IPS-18a (cell line): ENCODE results near the gene PHC2.
"Not testable (repeated sequence)": the region's sequence is repeated elsewhere in the genome, so short reads cannot be mapped to it uniquely, and the experiment has no call there.

Experiments used
- H3K27ac ChIP-seq: one replicate; pipeline ENCODE4 v1.5.1; 2013; ENCODE audit warnings: low read length
- H3K27me3 ChIP-seq: one replicate; pipeline ENCODE4 v1.6.1; 2013; ENCODE audit warnings: mild to moderate bottlenecking, low read length; ENCODE audit not compliant: control insufficient read depth, insufficient read depth
- H3K36me3 ChIP-seq: one replicate; pipeline ENCODE4 v1.6.1; 2013; ENCODE audit warnings: low read depth, low read length; ENCODE audit not compliant: control insufficient read depth
- H3K4me1 ChIP-seq: one replicate; pipeline ENCODE4 v1.6.1; 2013; ENCODE audit warnings: low read depth, low read length; ENCODE audit not compliant: control insufficient read depth
- H3K4me3 ChIP-seq: one replicate; pipeline ENCODE4 v1.5.1; 2013; ENCODE audit warnings: low read length
- H3K9ac ChIP-seq: one replicate; pipeline ENCODE4 v1.6.1; 2013; ENCODE audit warnings: mild to moderate bottlenecking, low read length, moderate library complexity
- H3K9me3 ChIP-seq: one replicate; pipeline ENCODE4 v1.6.1; 2013; ENCODE audit warnings: low read depth, low read length; ENCODE audit not compliant: control insufficient read depth

PHC2 gene

DNA sequence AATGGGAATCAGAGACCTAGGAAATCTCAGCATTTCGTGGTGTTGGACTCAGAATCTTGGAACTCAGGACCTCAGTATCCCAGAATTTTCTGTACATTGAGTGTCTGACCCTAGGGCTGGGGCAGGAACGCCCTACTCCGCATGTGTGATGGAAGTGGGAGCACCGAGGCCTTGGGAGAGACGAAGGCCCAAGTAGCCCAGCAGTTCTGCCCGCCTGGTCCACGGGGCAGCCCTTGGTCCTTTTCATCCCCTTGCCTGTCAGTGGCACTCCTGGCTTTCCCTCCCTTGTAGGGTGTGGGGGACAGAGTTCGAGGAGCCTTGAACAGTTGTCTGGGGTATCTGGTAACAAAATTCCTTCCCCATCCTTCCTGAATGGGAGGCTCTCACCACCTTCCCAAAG lies 120.2 kb downstream of the PHC2 start:
- Histone ChIP-seq H3K27me3 (no peaks in the 10 kb centered on the region), H3K27ac (no peak overlapping the region), H3K36me3 (no peaks in the 10 kb centered on the region), H3K4me3 (no peak overlapping the region), H3K9ac (no peak overlapping the region), H3K4me1 (no peaks in the 10 kb centered on the region), H3K9me3 (no peaks in the 10 kb centered on the region)

DNA sequence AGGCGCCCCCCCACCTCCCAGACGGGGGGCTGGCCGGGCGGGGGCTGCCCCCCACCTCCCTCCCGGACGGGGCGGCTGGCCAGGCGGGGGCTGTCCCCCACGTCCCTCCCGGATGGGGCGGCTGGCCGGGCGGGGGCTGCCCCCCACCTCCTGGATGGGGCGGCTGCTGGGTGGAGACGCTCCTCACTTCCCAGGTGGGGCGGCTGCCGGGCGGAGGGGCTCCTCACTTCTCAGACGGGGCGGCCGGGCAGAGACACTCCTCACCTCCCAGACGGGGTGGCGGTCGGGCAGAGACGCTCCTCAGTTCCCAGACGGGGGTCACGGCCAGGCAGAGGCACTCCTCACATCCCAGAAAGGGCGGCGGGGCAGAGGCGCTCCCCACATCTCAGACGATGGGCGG lies 121.5 kb downstream of the PHC2 start:
- not testable (repeated sequence) for H3K27ac ChIP-seq, H3K4me3 ChIP-seq, H3K27me3 ChIP-seq, H3K9ac ChIP-seq, H3K36me3 ChIP-seq, H3K9me3 ChIP-seq, H3K4me1 ChIP-seq

DNA sequence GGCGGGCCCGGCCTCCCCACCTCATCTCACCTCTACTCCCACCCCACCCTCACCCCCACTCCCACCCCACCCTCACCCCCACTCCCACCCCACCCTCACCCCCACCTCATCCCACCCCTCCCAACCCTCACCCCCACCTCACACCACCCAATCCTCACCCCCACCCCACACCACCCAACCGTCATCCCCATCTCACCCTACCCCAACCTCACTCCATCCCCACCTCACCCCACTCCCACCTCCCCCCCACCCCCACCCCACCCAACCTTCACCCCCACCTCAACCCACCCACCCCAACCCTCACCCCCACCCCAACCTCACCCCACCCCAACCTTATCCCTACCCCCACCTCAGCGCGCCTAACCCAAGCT lies 123.4 kb downstream of the PHC2 start:
- no peaks in the 10 kb centered on the region for H3K4me1 ChIP-seq
- no peaks in the 10 kb centered on the region for H3K27me3 ChIP-seq

DNA sequence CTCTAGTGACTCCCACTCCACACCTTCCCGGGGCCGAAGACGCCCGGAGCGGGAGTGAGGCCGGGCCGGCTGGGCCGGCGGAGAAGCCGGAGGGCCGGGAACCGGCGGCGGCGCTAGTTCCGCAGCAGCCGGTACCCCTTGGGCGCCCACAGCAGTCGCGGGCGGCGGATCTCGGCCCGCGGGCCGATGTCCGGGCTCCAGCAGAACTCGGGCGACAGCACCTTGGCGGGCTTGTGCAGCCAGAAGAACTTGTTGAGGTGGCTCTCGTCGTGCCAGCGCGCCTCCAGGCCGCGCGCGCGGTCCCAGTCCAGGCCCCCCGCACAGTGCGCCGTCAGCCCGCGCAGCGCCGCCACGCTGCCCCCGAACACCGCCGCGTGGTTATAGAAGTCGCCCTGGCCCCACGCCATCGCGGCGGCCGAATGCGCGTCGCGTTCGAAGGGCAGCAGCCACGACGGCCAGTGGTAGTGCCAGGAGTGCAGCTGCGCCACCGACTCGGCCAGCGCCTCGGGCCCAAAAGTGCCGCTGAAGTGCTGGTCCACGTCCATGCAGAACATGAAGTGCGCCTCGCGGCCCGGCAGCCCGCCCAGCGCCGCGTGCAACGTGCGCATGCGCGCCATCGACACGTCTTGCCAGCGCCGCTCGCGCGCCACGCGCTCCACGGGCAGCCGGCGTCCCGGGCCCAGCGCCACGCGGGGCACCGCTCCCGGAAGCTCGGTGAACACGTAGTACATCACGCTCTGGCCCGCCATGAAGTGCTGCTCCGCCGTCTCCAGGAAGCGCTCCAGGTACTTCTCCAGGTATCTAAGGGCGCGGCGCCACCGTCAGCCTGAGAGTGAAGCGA lies 124.0 kb downstream of the PHC2 start:
- Histone ChIP-seq H3K4me3 (no peak overlapping the region), H3K9ac (no peak overlapping the region), H3K27me3 (no peaks in the 10 kb centered on the region), H3K27ac (no peak overlapping the region), H3K4me1 (no peaks in the 10 kb centered on the region), H3K9me3 (no peaks in the 10 kb centered on the region), H3K36me3 (no peaks in the 10 kb centered on the region)

More for the DNA sequence above, 123.4 kb downstream of the PHC2 start:
- H3K9ac ChIP-seq, result no peak overlapping the region
- no peak overlapping the region for H3K27ac ChIP-seq
- H3K36me3 ChIP-seq, result no peaks in the 10 kb centered on the region
- no peaks in the 10 kb centered on the region for H3K9me3 ChIP-seq
- H3K4me3 ChIP-seq, result no peak overlapping the region

DNA sequence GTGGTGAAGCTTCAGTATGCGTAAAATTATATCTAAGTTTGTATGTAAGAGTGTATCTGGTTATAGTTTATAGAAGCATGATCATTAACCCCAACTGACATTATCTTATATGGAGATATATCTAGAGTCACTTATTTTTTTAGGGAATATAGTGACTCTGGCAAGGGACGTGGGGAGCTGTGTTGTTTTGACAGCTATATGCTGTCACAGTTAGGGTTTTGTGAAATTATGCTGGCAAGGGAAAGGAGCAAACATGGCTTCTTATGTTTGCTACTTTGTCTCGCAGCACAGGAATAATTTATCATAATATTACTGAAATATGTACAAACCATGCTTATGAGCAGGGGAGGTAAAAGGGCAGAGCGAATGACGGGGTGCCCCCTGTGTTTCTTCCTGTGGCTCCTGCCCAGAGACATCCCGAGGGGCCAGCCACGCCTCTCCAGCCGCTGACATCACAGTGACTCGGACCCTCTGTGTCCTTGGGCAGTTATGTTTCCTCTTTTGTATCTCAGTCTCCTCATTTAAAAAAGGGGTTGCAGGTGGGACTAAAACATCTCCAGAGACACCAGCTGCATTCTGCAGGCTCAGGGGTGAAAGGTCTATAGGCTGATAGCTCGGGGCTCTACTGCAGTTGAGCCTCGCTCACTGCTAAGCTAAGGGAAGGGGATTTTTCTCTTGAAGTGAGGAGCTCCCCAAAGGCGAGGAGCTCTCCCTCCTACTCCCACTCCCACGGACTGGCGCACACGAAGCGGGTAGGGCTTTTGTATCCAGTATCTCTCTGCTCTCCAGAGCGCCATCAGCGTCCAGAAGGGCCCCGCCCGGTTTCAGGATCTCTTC lies 124.9 kb downstream of the PHC2 start:
- Histone ChIP-seq H3K4me3 (no peak overlapping the region), H3K9ac (no peak overlapping the region), H3K36me3 (no peaks in the 10 kb centered on the region), H3K4me1 (no peaks in the 10 kb centered on the region), H3K27ac (no peak overlapping the region), H3K27me3 (no peaks in the 10 kb centered on the region), H3K9me3 (no peaks in the 10 kb centered on the region)

DNA sequence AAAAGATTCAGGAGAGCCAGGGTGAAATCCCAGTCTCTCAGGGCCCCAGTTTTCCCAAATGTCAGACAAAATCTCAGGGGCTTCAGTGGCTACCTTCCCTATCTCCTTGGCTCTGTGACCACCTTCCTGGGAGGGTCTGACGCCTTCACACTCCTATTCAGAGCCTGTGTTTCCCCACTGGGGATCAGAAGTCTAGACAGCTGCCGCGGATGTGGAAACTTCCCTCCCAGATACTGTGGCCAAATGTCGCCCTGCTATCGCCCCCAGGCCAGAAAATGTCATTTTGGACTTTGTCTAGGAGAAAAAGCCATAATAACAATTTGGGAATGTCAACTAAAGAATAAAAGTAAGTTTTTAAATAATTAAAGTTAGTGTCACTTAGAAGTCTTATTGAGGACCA lies 125.9 kb downstream of the PHC2 start:
- Histone ChIP-seq H3K27ac (no peak overlapping the region), H3K27me3 (no peaks in the 10 kb centered on the region), H3K4me1 (peaks cover under 1% of the 10 kb centered on the region), H3K9me3 (no peaks in the 10 kb centered on the region), H3K4me3 (no peak overlapping the region), H3K9ac (no peak overlapping the region), H3K36me3 (no peaks in the 10 kb centered on the region)

DNA sequence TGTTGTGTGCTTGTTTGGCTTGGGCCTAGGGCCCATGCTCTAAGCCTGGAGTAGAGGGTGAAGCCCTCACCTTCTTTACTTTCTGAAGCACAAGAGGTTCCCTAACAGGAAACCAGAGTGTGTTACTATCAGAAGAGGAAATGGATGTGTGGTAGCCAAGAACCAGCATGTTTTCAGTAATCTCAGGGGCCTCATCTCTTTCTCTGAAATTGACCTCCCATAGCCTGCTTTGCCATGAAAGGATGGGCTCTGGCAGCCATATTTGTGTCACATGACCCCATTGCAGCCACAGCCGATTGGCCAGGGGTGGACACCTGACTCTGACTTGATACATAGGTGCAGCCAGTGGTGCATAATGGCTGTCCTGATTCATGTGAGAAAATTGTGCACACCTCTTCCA lies 128.6 kb downstream of the PHC2 start:
- H3K9ac ChIP-seq, result no peak overlapping the region
- no peak overlapping the region for H3K27ac ChIP-seq
- H3K4me3 ChIP-seq, result no peak overlapping the region
- peaks cover 4% of the 10 kb centered on the region for H3K4me1 ChIP-seq
- no peaks in the 10 kb centered on the region for H3K36me3 ChIP-seq
- no peaks in the 10 kb centered on the region for H3K27me3 ChIP-seq
- H3K9me3 ChIP-seq, result no peaks in the 10 kb centered on the region

DNA sequence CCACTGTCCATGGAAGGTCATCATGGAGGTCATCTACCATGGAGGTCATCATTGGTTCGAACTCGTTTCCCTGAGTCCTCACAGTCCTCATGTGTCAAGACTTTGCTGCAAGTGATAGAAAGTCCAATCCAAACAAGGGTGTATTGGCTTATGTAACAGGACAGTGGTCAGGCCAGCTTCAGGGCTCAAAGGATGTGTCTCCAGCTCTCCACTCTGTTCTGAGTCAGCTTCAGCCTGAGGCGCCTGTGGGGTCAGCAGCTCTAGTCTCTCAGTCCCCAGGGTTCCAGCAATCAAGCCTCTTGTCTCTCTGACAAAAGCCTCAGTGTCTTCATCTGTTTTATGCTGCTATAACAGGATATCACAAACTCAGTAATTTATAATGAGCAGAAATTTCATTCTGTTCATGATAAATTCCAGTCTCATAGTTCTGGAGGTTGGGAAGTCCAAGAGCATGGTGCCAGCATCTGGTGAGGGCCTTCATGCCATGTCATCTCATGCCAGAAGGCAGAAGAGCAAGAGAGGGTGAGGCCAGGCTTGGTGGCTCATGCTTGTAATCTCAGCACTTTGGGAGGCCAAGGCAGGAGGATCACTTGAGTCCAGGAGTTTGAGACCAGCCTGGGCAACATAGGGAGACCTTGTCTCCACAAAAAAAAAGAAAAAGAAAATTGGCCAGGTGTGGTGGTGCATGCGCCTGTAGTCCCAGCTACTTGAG lies 129.5 kb downstream of the PHC2 start:
- H3K4me3 ChIP-seq, result no peak overlapping the region
- no peaks in the 10 kb centered on the region for H3K27me3 ChIP-seq
- peaks cover 4% of the 10 kb centered on the region for H3K4me1 ChIP-seq
- H3K27ac ChIP-seq, result no peak overlapping the region
- no peak overlapping the region for H3K9ac ChIP-seq
- H3K36me3 ChIP-seq, result peaks cover 8% of the 10 kb centered on the region
- H3K9me3 ChIP-seq, result no peaks in the 10 kb centered on the region

DNA sequence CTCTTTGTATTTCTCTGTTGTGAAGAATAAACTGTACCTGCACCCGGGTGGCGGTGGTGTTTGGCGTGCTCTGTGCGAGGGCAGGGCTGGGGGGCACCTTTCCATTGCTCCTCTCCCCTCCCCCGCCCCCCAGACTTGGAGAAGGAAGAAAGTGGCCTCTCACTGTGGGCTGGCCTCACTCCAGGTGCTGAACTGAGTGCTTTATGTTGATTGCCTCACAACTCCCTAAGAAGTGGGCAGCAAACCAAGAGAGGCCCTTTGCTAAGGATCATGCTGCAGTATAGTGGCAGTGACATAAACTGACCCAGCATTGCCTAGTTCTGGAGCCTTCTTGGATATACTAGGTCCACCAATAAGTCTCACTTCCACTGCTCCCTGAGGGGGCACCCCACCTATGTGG lies 130.2 kb downstream of the PHC2 start:
- Histone ChIP-seq H3K27ac (no peak overlapping the region), H3K4me3 (no peak overlapping the region), H3K27me3 (no peaks in the 10 kb centered on the region), H3K4me1 (peaks cover 4% of the 10 kb centered on the region), H3K9me3 (no peaks in the 10 kb centered on the region), H3K9ac (no peak overlapping the region), H3K36me3 (peaks cover 14% of the 10 kb centered on the region)

DNA sequence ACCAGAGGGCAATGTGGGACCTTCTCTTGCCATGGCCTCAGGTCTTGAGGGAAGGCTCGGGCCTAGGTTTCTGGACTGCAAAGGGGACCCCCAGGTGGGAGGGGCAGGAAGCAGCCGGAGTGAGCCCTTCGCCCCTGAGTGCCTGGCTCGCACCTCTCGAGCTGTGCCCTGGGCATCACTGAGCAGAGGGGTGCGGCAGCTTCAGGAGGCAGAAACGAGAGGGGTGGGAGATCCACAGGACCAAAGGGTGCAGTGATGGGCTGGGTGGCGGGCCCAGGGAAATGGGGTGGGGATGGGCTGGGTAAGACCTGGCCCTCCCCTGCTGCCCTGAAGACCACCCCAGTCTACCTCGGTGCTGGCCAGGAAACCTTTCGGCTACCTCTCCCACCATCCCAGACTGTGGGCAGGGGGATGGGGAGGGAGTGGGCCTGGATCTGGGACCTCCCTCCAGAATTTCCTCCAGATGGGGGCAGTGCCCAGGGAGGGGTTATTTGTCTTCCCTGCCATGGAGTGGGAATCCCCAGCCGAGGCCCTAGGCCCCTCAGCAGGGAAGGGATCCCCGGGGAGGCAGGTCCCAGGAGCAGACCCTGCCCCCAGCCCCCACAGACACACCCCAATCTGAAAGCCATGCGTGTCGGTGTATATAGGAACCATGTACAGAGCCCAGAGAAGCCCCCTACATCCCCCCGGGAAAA lies 131.3 kb downstream of the PHC2 start:
- Histone ChIP-seq H3K9ac (no peak overlapping the region), H3K4me1 (peaks cover 7% of the 10 kb centered on the region)

DNA sequence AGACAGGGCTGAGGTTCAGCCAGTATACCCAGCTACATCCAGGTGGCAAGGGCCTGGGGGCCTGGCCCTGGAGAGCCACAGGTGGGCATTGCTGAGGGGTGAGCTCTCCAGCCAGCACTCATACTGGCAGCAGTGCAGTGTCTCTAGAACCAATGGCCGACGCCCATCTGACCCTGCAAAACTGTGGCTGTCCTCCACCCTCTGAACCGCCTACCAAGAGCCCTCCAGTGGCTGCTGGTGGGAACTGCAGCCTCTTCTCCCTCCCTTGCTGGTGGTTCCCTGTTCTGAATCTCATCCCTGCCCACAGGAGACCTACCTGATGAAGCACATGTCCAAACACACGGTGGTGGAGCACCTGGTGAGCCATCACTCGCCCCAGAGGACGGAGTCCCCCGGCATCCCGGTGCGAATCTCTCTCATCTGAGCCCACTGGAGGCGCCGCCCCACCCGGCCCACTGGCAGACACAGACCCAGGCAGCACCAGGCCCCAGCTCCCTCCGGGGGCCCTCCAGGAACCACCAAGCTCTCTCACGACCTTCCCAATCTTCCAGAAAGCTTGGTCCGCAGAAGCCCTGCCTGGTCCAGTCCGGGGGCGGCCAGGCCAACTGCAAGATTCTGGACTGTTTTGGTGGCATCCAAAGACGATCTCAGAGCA lies 132.1 kb downstream of the PHC2 start:
- Histone ChIP-seq H3K4me3 (no peak overlapping the region), H3K27me3 (no peaks in the 10 kb centered on the region), H3K27ac (no peak overlapping the region), H3K36me3 (peaks cover 14% of the 10 kb centered on the region), H3K9ac (no peak overlapping the region), H3K4me1 (peaks cover 7% of the 10 kb centered on the region), H3K9me3 (no peaks in the 10 kb centered on the region)

More for the DNA sequence above, 131.3 kb downstream of the PHC2 start:
- Histone ChIP-seq H3K4me3 (no peak overlapping the region), H3K27me3 (no peaks in the 10 kb centered on the region), H3K9me3 (no peaks in the 10 kb centered on the region), H3K36me3 (peaks cover 14% of the 10 kb centered on the region), H3K27ac (no peak overlapping the region)
